Kidney glomerular epithelial cell (primary cell): Measurements from ENCODE around the gene AOAH.
A peak's percentile ranks its signal among the peaks of the same experiment; 100 is the strongest.
"Not testable (repeated sequence)": the region's sequence is repeated elsewhere in the genome, so short reads cannot be mapped to it uniquely, and the experiment has no call there.

Experiments used
- DNase-seq: peaks from one replicate; lab custom pipeline; 2025; lab: John Stamatoyannopoulos, UW

Gene AOAH

DNA sequence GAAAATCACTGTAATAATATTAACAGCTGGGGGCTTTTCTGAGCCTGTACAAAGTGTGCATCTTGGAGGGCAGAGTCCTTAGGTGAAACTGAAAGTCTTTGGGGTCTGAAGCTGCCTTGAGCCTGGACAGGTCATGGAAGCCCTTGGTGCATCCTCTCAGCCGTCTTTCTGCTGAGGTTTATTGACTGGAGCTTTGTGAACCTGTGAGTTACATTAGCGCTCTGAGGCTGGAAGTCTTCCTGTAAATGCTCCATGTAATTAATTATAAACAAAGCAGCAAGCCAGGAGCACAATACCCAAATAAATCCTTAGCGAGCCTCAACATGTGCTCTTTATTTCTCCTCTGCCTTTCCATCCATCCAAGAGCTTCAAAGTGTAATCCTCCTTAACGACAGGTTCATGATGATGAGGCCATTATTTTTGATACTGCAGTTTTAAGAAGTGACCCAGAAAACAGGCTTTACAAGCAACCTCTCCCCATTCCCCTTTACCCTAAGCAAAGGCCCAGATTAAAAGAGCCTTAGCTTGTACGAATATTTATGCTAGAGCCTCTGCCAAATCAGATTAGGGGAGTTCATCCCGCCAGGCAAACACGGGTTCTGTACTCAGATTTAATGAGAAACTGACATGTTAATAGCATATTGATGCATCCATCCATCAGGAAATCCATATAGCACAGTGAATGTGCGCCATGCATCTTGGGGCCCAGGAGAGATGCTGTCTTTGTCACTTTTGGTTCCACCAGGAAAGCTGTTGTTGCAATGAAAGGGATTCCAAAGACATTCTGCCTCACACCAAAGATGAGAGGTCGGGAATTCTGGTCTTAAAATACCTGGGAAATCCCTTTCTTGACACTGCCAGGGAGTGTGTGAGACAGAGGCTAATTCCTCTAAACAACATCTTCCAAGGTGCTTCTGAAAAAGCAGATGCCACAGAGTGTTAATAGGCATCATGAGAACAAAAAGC, 216.5 kb downstream of the AOAH start:
- DNase-seq: no peak

DNA sequence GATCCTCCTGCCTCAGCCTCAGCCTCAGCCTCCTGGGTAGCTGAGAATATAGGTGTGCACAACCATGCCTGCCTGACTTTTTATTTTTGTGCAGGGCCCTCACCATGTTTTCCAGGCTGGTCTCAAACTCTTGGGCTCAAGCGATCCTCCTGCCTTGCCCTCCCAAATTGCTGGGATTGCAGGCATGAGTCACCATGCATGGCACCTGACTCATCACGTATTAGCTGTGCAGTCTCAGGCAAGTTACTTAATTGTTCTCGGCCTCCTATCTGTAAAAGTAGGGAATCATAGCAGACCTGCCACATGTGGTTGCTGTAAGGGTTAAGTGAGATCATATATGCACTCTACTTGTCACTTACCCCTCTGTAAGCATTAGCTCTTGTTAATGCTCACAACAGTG, 217.5 kb downstream of the AOAH start:
- no peak for DNase-seq

DNA sequence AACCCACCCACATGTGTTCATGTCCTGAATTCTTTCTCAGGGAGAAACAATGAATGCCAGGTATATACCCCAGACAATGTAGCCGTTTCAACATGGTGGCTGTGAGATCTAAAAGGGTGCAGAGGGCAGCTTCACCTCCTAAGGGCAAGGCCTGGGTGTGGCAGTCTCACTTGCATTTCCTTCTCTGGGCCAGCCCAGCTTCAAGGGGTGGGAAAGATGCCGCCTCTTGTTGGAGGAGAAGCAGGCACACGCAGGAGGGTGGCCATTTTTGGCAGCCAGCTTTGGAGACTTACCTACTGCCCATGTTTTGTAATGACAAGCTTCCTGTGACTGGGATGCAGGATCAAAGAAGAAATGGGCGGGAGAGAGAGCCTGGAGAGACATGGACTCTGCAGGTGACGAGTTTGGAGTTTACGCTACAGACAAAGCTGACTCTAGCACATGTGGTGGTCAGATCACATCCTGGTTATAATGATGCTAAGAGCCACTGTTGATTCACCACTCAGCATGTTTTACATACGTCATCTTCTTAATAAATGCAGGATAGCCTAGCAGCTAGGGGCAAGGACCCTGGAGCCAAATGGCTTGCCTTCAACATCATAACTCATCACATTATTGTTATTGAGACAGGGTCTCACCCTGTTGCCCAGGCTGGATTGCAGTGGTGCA, 218.0 kb downstream of the AOAH start:
- no peak for DNase-seq

DNA sequence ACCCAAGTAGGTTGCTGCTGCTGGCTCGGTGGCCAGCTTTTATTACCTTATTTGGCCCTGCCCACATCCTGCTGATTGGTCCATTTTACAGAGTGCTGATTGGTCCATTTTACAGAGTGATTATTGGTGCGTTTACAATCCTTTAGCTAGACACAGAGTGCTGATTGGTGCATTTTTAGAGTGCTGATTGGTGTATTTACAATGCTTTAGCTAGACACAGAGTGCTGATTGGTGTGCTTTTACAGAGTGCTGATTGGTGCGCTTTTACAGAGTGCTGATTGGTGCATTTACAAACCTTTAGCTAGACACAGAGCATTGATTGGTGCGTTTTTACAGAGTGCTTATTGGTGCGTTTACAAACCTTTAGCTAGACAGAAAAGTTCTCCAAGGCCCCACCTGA, 219.7 kb downstream of the AOAH start:
- DNase-seq: not testable (repeated sequence)

DNA sequence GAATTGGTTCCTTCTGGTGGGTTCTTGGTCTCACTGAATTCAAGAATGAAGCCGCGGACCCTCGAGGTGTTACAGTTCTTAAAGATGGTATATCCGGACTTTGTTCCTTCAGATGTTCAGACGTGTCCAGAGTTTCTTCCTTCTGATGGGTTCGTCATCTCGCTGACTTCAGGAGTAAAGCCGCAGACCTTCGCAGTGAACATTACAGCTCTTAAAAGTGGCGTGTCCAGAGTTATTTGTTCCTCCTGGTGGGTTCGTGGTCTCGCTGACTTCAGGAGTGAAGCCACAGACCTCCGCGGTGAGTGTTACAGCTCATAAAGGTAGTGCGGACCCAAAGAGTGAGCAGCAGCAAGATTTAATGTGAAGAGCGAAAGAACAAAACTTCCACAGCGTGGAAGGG, 220.1 kb downstream of the AOAH start:
- not testable (repeated sequence) for DNase-seq

DNA sequence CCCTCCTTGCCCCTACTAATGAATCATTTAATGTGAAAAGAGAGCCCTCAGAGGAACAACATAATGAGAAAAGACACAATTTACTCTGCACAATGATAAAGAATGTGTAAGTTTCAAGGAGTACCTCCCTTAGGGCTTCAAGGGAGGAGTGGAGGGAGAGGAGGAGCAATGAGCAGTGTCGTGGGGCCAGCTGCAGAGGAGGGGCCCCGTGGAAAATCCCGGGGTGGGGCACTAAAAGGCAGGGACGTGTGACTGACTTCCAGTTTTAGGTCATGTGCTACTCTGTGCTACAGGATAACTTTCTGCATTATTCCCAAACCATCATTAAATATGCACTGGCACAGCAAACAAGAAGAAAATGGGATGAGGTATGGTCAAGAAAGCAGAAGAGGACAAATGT, 226.5 kb downstream of the AOAH start:
- no peak for DNase-seq

DNA sequence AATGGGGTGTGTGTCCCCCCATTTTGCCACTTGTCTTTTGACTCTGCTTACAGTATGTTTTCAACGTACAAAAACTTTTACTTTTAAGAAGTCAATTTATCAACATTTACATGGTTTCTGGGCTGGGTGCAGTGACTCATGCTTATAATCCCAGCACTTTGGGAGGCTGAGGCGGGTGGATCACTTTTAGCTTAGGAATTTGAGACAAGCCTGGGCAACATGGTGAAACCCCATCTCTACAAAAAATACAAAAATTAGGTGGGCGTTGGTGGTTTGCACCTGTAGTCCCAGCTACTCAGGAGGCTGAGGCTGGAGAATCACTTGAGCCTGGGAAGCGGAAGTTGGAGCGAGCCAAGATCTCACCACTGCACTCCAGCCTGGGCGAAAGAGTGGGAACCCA, 227.1 kb downstream of the AOAH start:
- not testable (repeated sequence) for DNase-seq

DNA sequence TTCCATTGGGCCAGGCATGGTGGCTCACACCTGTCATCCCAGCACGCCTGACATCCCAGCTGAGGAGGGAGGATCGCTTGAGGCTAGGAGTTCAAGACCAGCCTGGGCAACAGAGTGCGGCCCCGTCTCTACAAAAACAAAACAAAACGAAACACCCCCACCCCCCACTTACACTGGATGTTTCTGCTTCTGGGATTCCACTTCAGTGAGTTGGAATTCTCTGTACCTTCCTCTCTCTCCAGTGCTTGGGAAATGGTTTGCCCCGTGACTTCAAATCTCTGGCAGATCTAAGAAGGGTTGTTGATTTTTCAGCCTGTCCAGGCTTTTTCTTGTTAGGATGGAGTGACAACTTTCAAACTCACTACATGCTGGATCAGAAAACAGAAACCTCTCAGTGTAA, 227.7 kb downstream of the AOAH start:
- peak; percentile 5 for DNase-seq

DNA sequence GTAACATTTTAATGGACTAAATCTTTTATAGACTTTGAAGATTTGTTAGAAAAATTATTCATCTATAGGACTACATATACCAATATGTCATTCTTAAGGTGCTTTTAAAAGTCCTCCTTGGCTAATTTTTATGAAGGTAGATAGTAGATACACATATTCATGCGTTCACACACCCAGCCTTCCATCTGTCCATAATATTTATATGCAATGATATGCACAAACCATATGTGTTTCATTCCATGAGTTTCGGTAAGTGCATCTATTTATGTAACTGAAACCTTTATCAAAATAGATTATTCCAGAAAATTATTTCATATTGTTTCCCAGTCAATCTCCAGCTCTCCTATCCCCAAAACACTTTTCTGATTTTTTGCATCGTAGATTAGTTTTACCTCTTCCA, 233.0 kb downstream of the AOAH start:
- DNase-seq: no peak

DNA sequence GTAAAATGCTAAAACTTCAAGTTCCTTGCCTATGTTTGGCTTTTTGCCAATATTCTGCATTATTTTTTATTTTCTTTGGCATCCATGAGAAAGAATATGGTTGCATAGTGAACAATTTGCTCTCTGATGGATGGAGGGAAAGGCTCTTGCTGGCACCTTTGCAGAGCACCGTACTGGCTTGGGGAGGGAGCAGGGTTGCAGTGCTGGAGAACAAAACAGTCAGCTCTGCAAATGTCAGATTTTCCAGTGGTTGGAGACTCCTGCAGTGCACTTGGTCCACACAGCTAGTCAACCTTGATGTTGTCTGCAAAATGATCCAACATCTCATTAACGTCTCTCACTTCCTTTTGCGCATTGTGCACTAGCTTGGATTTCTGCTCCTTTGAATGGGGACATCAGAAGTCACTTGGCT, 233.9 kb downstream of the AOAH start:
- DNase-seq: no peak

DNA sequence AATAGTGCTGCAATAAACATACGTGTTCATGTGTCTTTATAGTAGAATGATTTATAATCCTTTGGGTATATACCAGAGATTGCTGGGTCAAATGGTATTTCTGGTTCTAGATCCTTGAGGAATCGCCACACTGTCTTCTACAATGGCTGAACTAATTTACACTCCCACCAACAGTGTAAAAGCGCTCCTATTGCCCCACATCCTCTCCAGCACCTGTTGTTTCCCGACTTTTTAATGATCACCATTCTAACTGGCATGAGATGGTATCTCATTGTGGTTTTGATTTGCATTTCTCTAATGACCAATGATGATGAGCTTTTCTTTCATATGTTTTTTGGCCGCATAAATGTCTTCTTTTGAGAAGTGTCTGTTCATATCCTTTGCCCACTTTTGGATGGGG, 235.6 kb downstream of the AOAH start:
- DNase-seq: not testable (repeated sequence)

DNA sequence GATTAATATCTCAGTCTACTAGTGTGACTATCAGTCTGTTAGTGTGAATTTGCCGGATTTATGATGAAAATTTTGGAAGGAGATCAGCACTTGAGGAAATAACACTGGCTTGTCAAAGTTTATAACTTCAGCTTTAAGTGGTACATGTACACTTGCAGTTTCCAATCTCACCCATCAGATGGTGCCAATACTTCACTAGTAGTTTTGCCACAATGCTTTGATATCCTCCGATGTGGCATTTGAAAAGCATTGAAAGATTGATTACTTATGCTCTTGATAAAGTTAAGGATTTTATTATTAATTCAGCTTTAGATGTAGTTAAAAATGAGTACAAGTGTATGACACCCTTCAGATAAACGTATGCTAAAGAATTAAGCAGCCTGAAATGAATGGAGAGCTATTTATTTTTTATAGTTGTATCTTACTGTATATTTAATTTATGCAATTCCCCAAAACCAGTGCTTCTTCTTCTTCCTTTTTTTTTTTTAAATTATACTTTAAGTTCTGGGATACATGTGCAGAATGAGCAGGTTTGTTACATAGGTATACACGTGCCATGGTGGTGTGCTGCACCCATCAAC, 236.4 kb downstream of the AOAH start:
- DNase-seq: peak; percentile 63

DNA sequence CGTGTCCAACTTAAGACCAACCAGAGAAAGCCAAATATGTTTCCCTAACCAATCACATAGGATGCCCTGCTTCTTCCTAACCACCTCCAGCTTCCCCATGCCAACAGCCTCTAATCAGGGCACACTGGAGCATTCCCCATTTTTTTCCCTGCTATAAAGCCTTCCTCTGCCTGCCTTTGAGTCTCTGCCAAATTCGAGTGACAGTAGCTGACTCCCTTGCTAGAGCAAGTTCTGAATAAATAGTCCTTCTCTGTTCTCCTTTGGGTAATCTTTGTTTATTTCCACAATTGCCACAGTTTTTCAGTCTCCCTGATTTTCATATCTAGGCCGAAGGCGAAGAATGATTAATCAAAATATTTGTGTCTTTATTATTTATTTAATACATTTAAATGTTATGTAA, 238.0 kb downstream of the AOAH start:
- no peak for DNase-seq

DNA sequence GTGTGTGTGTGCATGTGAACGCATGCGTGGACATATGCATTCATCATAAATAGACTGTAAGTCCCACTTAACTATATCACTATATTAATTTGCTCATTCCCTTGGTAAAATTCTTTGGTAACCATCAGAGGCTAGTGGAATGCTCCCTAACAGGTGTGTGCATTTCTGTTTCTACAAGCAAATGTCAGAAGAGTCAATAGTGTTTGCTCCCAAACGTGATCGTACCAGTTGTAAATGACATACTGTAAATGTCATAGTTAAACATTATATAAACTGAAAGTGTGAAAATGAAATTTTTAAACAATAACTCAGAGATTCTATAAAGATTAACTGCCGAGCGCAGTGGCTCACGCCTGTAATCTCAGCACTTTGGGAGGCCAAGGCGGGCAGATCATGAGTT, 240.0 kb downstream of the AOAH start:
- DNase-seq: no peak

DNA sequence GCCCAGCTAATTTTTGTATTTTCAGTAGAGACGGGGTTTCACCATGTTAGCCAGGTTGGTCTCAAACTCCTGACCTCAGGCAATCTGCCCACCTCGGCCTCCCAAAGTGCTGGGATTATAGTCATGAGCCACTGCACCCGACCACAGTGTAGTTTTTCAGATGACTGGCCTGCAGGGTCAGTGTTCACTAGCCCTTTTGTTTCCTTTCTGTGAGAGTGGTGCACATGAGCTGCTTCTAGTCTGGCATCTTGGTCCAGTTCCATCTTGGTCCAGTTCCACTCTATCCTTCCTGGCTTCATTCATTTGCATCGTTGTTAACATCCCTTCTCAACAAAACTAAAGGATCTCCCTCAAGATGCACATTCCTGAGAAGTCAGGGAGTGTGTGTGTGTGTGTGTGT, 240.4 kb downstream of the AOAH start:
- DNase-seq: not testable (repeated sequence)

DNA sequence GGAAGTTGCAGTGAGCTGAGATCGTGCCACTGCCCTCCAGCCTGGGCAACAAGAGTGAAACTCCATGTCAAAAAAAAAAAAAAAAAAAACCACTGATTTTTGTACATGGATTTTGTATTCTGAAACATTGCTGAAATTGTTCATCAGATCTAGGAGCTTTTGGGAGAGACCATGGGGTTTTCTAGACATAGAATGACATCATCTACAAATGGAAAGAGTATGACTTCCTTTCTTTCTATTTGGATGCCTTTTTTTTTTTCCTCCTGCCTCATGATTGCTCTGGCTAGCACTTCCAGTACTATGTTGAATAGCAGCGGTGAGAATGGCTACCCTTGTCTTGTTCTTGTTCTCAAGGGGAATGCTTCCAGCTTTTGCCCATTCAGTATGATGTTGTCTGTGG, 245.5 kb downstream of the AOAH start:
- DNase-seq: no peak

DNA sequence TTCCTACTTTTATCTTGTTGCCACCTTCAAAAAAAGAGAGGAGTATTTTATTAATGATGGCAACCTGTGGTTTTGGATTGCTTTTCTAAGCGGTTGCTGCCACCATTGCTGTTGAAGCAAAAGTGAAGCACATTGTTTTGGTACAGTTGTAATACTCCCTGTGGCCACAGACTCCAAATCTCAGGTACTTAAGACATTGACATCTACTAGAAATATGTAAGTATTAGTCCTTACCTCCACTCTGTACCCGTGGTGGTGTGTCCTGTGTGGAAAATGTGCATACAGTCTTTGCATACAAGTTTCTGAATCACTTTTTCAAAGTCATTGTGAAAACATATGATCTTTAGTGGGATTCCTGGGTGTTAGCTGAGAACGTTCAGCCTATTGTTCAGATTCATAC, 248.9 kb downstream of the AOAH start:
- DNase-seq: no peak

DNA sequence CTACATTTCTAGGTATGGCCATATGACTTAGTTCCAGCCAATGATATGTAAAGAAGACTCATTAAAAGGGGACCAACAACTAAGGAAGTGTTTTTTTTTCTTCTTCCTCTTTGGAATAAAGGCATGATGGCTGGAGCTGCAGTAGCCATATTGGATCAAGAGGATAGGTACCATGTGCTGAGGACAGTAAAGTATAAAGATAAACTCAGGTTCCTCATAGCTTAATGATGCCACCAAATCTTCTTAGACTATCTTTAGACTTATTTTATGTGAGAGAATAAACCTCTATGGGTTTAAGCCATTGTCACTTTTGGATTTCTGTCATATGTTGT, 249.3 kb downstream of the AOAH start:
- no peak for DNase-seq

DNA sequence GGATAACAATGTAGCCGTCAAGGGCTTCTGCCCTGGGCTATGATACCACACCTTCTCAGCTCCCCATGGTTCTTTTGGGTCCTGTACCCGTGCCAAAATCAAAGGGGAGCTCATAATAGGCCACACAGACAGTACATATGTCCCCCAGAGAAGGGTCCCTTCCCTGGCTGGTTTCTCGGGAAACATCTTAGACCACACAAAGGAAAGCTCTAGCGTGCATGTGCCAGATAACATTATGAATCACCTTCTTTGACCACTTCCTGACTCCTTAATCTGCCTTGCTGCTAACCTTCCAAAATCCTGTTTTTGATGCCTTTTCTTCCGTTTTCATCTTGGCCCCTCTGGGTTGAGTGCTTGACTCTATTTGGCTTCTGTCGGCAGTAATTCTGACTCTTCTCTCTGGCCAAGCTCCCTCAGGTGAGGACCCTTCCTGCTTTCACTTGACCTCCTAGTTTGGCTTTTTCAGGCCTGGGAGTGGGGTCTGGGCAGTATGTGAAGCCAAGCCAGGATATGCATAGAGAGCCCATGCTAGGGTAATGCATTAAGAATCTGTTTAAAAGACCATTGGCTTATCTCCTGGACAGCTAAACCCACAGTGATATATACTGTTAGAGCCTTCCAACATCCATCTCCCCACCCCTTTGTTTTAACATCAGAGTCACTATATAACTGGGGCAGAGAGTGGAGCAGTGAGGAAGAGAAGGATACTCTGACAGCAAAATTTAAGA, 249.8 kb downstream of the AOAH start:
- DNase-seq: no peak

DNA sequence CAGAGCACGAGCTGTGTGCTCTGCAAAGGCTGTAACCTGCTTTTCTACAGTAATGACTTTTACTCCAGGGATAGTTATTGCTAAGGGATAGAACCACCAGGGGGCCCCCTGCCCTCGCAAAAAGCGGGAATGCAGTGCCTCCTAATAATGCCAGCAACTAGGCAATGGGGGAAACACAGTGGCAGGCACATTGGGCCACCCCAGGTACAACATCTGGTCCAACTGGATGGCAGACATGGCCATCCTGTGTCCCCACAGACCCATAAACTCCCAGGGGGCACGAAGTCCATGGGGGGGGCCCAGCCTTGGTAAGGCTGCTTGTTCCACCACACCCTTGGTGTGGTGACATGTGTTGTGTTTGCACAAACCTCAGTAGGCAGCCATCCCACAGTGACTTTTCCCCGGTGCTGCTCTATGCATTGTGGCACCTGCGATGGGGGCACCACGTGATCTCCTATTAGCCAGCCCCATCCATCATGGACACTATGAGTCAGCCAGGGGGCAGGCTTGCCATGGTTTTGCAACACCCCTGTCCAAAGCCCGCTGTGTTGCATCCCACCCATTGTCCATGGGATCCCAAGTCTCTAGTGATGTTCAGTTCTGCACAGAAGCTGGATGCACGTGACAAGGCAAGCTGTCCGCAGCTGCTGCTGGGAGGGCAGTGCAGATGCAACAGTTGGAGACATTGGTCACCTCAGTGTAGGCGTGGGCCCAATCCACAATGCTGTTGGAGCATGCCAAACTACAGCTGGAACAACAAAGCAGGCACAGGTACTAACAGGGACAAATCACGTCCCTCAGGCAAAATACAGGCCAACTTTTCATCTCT, 250.6 kb downstream of the AOAH start:
- no peak for DNase-seq

DNA sequence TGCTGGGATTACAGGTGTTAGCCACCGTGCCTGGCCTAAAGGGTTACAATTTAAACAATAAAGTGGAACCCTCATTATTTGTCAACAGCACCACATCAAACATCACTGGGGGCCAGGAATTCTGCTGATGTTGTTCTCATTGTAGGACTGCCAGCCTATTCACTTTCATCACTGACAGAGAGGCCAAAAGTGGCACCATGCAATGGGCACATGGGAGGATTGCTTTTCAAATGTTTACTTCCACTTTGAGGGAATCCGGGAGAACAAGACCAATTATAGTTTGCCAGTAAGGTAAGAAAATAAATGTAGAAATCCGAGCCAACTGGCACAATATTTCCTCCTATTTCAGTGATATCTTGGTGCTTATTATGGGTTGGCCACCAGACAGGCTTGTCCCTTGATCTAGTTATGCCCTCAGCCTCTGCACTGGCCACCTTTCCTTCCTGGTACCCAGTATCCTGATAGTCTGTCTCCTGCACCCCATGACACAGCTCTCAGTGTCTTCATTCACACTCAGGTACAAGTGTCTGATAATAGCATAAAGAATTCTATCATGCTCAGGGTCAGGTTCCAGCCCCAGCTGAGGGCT, 252.1 kb downstream of the AOAH start:
- DNase-seq: no peak
